ENCODE data around the gene ETV6.

Gene ETV6

GRCh38 chr12:11782914-11783420 is 133.5 kb downstream of the ETV6 start:
- DNase-seq = no peak

GRCh38 chr12:11785712-11786111 is 136.2 kb downstream of the ETV6 start:
- DNase-seq = no peak

DNA sequence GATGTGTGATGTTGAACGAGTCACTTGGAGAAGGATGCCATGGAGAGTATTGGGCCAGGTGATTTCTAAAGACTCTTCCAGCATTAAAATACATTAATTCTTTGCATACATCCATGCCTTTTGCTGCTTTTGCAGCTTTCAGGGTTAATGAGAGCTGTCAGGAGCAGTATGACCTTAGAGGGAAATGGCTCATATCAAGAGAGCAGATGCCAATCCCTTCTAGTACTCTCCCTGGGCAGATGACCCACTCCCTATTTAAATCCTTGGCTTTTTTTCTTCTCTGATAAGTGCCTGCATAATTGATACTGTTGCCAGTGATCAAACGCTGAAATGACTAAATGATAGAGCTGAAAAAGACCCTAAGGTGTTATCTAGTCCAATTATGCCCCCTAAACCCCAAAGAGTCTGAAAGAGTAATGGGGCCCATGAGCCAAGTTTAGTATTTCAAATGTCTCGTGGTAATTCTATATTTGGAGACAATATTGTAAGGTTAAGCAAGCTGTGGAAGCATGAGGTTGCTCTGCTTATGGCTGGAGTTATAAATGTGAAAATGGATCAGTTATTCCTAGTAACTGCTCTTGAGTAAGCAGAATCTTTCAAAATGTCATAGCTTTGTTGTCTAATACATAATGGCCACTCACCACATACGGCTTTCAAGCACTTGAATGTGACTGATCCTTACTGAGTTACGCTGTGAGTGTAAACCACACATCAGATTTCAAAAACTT is 137.3 kb downstream of the ETV6 start:
- DNase-seq = no peak

DNA sequence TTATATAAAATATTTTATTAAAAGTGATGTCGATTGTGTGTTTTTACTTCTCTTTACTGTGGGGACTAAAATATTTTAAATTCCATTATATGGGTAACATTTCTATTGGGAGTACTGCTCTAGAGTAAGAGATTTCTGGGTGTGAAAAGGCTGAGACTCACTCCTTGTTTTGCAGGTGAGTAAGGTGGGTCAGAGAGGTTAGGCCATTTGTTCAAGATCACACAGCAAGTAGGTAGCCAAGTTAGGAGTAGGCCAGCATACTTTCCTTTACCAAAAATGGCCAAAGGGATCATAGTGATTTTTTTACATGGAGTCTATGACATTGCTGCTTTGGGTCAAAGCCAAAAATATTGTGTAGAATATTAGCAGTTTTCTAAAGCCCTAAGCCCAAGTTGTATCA is 138.0 kb downstream of the ETV6 start:
- no peak for DNase-seq

DNA sequence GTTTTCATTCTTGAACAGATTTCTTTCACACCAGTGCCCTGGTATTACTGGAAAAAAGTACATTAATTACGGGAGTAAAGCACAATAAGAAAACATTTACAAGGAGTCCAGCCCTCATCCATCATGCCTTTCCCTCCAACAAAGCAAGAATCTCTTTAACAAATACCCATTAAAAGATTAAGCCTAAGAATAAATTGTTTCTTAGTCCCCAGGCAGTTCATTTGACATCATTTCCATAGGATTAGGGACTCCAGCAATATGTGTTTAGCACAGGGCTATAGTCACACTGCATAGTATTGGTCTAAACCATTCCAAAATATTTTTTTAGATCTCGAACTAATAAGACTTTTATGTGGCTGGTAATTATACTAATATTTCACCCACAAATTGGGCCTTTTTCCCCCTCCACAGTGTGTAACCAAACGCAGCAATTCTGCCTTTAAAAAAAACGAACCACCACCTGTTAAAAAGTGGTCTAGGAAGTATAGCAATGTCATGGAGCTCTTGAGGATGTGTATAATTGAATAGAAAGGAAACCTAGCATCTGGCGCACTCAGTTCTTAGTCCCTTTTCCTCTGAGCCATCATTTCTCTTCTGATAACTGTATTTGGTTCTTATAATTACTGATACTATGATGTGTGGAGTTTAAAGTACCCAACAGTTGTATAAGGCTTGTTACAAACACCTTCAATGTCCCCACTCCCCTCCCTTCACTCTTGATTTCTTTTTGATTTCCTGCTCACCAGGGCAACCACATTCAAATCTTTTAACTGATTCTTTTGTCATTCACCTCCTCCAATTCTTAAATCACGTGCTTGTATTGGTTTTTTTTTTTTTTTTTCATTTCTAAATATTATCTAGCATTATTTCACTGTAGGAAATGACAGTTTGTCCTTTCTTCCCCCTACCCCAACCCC is 138.7 kb downstream of the ETV6 start:
- no peak for DNase-seq

DNA sequence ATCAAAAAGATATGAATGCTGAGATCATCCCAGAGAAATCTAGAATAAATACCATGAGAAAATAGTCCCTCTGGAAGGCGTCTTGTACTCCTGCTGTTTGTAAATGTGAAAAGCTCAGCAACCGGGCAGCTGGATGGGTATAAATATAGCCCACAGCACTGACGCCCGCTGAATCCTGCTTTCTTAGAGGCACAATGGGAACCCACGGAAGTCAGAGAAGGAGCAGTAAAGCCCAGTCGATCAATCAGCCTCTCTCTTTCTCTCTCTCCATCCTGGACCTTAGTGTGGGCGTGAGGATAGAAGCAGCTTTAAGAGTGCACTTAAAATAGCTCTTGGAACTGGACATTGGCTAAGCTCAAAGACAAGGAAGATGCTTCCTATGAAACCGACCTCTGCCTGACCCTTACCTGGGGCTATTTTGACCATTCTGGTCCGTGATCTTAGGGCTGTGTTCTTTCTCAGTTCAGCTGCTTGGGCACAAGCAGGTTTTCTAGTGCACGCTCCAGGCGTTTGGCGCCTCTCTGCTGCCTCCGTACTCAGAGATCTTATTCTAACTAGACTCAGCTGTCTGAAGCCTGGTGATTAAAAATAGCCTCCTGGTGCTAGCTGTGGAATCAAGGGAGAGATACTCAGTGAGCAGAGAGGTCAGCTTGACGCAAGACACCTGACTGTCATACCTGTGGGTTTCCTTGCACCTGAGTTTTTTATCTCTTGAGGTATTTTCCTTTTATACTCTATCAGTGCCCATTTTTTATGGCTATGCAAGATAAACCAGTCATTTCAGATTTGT is 144.6 kb downstream of the ETV6 start:
- peak; percentile 27 for DNase-seq

GRCh38 chr12:11794751-11795150 is 145.3 kb downstream of the ETV6 start:
- no peak for DNase-seq

GRCh38 chr12:11795192-11795912 is 145.9 kb downstream of the ETV6 start:
- DNase-seq = no peak

DNA sequence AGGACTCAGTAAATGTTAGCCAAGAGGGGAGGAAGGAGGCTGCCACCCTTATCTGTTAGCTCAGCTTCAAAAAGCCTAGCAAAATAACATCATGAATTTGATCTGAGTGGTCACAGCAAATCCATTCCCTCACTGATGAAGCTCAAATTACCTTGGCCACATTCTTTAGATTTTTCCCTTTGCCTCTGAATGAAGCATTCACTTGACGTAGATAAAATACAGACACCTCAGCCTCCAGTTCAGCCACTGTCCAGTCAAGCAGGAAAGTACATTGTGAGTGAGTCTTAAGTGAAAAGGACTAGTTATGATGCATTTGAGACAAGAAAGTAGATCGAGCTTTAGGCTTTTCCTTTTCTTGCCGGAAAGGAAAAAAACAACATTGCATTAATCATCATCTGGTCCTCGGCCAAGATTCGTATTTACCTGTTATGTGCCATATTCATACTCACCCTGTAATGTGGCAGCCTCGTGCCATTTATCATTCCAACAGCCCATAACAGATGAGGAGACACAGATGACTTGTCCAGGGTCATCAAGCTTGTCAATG is 146.5 kb downstream of the ETV6 start:
- no peak for DNase-seq

GRCh38 chr12:11797317-11797913 is 147.9 kb downstream of the ETV6 start:
- no peak for DNase-seq

DNA sequence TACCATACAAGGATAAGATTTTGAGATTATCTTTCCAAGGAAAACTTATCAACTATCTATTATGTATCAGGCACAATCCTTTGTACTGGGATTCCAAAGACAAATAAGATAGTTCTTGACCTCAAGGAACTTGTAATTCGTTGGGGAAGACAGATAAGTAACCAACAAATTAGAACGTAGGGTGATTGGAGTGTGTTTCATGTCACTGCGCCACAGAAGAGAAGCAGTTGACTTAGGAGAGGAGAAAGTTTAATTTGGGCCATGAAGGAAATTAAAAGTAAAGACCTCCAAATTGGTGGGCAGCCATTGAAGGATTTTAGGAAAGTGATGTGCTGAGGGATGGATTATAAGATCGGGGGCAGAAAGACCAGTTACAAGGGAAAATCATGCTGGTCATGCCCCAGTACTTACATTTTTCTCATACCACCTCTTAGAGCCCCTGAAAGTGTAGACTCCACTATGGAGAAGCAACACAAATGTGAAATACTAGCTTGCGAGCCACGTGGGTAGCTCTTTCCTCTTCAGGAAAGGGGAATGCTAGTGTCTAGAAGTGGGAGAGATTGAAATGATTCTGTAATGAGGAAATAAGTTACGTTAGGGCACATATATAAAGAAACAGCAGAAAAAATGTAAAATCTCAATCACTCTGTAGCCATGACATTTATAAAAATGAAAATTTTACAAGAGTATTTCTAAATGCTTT is 148.7 kb downstream of the ETV6 start:
- no peak for DNase-seq

DNA sequence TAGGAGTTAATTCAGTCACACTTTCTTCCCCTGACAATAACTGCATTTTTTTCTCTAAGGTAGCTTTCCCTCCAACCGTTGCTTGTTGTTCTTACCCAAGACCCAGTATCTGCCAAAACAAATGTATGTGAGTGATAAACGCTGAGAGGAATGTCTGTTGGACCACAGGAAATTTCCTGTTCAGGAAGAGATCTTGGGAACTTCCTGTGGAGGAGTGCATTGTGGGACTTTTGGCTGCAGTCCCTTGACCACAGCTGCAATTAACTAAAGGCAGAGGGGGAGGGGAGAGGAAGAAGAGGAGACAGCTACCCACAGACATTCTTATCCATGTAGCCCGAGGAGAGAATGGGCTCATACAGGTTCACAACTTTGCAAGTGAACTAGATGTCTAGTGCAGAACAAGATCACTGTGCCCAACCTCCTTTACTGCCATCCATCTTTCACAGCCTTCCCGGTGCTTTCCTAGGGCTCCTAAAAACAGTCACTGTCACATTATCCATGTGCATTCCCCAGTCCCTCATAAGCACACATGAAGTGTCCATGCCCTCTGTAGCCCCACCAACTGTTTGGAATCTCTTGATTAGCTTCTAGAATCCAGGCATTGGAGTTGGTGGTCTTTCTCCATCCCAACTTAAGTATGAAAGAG is 149.5 kb downstream of the ETV6 start:
- no peak for DNase-seq

DNA sequence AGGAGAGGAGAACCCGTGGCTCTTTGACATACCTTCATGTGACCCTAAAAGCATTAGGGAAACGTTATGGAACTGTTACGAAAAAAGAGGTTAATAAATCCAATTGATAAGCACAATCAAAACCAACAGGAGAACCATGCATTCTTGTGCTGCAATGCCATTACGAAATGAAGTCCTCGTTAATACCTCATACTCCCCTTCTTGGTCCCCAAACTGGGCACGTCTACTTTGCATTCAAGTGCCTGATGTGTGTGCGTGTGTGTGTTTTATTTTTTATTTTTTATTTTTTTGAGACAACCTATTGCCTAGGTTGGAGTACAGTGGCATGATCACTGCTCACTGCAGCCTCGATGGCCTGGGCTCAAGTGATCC is 150.0 kb downstream of the ETV6 start:
- no peak for DNase-seq

DNA sequence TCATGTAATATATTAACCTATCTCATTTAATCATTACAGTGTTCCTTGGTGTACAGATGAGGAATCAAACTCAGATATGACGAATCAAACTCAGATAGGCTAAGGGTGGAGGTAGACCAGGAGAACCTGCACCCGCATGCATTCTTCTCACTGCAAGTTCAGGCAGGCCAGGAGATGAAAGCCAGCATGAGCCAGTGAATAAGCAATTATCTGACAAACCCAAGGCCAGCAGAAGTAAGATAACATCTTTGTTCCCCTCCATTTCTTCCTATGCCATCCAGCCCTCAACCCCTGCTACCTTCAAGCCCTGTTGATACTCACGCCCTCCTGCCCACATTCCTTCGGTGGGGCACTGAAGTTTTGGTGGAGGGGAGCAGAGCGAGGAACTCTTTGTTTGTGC is 152.2 kb downstream of the ETV6 start:
- no peak for DNase-seq

- no peak for DNase-seq
Observed at GRCh38 chr12:11804130-11804529, 154.7 kb downstream of the ETV6 start.

DNA sequence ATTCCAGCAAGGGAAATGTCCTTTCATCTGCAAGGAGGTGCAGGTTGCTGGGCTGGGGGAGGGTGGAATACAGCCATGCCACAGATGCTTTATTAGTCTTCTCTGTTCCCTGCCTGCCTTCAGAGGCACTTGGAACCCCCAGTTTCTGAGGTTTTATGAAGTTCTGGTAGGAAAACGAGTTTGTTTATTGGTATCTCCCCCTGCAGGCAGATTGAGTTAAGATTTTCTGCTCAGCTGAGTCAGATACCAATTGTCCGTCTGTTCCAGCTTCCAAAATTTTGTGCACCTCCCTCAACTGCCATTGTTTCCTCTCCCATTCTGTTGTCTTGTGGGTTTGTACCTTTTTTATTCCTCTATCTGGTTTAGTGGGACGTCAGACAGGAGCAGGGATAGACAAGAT is 155.6 kb downstream of the ETV6 start:
- no peak for DNase-seq

DNA sequence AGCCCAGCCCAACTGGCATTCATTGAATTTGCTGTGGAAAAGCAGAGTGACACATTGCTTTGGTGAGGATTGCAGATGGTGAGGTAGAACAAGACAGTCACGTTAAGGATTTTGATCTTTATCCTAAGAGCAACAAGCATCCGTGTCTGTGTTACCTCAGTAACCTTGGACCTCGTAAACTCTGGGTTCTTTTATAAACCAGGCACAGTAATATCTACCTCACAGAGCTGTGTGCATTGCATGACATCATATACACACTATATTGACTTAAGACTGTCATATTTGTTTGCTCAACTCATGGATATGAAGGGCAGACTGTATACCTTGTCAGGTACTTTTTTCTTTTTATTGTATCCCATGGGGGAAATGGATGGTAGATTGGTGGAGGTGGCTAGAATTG is 156.2 kb downstream of the ETV6 start:
- DNase-seq = no peak

GRCh38 chr12:11807458-11807857 is 158.0 kb downstream of the ETV6 start:
- no peak for DNase-seq

DNA sequence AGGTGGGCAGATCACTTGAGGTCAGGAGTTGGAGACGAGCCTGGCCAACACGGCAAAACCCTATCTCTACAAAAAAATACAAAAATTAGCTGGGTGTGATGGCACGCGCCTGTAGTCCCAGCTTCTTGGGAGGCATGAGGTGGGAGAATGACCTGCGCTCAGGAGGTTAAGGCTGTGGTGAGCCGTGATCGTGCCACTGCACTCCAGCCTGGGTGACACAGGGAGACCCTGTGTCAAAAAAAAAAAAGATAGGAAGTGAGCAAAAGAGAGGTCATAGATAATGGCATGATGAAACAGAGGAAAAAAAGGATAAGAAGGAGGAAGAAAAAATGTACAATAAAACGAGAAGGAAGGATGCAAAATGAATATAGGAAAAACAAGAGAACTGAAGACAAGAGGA is 159.5 kb downstream of the ETV6 start:
- no peak for DNase-seq

DNA sequence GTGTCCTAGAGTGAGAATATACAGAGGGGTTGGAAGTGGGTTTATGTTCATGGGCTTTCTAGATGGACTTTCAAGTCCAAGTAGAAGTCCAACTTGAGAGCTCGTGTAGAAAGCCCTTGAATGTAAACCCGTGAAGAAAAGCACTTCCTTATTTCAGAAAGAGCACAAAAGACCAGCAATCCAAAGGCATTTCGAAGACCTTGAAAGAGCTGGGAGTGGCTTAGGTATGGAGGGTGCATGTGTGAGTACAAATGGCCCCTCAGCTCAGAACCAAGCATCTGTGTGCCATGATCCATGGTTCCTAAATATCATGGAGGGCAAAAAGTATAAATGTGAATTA is 160.7 kb downstream of the ETV6 start:
- no peak for DNase-seq

DNA sequence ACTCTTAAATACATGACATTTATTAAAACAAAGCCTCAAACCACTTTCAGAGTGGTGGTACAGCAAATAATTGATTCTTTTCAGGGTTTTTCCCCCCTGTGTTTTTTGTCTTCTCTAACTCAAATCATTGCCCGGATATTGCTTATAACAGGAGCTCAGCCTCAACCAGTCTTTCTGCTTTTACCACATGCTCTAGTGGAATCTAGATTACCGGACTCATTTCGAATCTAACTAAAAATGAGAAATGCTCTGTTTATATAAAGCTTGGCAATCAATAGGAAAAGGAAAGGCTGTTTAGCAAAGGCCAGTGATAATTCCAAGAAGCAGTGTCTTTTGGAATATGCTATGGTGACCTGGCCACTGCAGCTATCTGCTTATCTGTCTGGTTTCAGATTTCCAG is 161.5 kb downstream of the ETV6 start:
- no peak for DNase-seq
